ENCODE data around the gene CTTNBP2NL.

The CTTNBP2NL gene

DNA sequence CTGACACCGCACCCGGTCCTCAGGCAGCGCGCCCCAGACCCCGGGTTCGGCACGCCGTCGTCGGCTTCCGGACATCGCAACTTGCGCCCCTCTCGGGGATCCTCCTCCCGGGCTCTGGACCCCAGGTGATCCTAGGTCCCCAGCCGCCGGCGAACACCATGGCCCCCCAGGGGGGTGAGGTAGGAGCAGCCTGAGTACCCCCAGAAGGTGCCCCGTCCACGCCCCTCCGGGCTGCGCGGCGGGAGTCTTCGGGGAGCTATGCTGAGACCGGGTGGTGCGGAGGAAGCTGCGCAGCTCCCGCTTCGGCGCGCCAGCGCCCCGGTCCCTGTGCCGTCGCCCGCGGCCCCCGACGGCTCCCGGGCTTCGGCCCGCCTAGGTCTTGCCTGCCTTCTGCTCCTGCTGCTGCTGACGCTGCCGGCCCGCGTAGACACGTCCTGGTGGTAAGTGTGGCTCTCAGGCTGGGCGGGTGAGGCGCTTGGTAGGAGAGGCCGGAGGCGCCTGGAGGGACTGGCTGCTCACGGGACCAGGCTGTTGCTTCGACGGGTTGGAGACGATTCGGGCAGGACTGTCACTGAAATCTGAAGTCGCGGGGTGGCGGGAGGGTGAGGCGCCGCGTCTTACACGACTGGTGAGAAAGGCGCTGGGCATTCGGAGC, 113.1 kb downstream of the CTTNBP2NL start:
- DNase-seq: no peak
- TF ChIP-seq, protein P1, sequence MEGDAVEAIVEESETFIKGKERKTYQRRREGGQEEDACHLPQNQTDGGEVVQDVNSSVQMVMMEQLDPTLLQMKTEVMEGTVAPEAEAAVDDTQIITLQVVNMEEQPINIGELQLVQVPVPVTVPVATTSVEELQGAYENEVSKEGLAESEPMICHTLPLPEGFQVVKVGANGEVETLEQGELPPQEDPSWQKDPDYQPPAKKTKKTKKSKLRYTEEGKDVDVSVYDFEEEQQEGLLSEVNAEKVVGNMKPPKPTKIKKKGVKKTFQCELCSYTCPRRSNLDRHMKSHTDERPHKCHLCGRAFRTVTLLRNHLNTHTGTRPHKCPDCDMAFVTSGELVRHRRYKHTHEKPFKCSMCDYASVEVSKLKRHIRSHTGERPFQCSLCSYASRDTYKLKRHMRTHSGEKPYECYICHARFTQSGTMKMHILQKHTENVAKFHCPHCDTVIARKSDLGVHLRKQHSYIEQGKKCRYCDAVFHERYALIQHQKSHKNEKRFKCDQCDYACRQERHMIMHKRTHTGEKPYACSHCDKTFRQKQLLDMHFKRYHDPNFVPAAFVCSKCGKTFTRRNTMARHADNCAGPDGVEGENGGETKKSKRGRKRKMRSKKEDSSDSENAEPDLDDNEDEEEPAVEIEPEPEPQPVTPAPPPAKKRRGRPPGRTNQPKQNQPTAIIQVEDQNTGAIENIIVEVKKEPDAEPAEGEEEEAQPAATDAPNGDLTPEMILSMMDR (IDR thresholded peaks at IDR 0.05; ENCODE audit: low read depth, low read length): no peak
- H3K27me3 ChIP-seq (ENCODE audit: insufficient read depth, low read depth, severe bottlenecking): no peaks in the 10 kb centered on the region
- no peak overlapping the region for H3K27ac ChIP-seq
- no peaks in the 10 kb centered on the region for H3K36me3 ChIP-seq
- no peaks in the 10 kb centered on the region for H3K9me3 ChIP-seq (ENCODE audit: severe bottlenecking)
- no peak overlapping the region for H3K4me3 ChIP-seq (ENCODE audit: low read depth, low read length)

- TF ChIP-seq, protein P1 (IDR thresholded peaks at IDR 0.05; ENCODE audit: low read depth, low read length): no peak
- Histone ChIP-seq H3K27ac (no peak overlapping the region), H3K27me3 (ENCODE audit: insufficient read depth, low read depth, severe bottlenecking) (no peaks in the 10 kb centered on the region), H3K4me3 (ENCODE audit: low read depth, low read length) (no peak overlapping the region), H3K9me3 (ENCODE audit: severe bottlenecking) (no peaks in the 10 kb centered on the region), H3K36me3 (no peaks in the 10 kb centered on the region)
- no peak for DNase-seq
Measured at GRCh38 chr1:112509660-112510178, 113.7 kb downstream of the CTTNBP2NL start.

DNA sequence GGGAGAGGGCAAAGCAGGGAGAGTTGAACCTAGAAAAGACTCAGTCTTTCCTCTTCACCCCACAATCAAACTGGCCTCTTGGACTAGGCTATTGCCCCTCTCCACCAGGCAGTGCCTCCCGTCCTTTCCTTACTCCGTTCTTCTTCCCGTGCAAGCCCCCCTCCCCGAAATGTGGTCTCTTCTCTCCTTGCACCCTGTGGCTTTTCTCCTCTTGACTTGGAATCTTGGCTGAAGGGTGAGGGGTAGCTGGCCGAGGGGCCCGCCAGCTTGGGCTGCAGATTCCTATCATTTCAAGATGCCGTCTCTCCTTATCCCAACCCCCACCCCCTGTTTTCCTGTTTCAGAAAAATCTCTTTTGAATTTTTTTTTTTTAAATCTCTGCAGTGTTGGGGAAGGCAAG, 114.3 kb downstream of the CTTNBP2NL start:
- Histone ChIP-seq H3K27me3 (ENCODE audit: insufficient read depth, low read depth, severe bottlenecking) (no peaks in the 10 kb centered on the region), H3K4me3 (ENCODE audit: low read depth, low read length) (no peak overlapping the region)

More for the DNA sequence above, 114.3 kb downstream of the CTTNBP2NL start:
- no peak for DNase-seq
- Histone ChIP-seq H3K36me3 (no peaks in the 10 kb centered on the region), H3K9me3 (ENCODE audit: severe bottlenecking) (no peaks in the 10 kb centered on the region), H3K27ac (no peak overlapping the region)
- TF ChIP-seq, protein P1 (IDR thresholded peaks at IDR 0.05; ENCODE audit: low read depth, low read length): no peak

All from WERI-Rb-1 (cell line).